BE2C (cell line): Measurements from ENCODE around the gene MRPS12.
A peak's percentile ranks its signal among the peaks of the same experiment; 100 is the strongest.

ENCODE experiments used
- DNase-seq: peaks from one replicate; pipeline ENCODE4 v3.0.0-alpha.2; 2020
- H3K27me3 ChIP-seq: fragments of 250-450 bp; sonication (Bioruptor Pico); 2 replicates; pipeline ENCODE4 v1.5.1; 2020; ENCODE audit warnings: mild to moderate bottlenecking
- H3K36me3 ChIP-seq: fragments of 250-450 bp; sonication (Bioruptor Pico); 2 replicates; pipeline ENCODE4 v1.5.1; 2020; ENCODE audit warnings: mild to moderate bottlenecking
- H3K4me1 ChIP-seq: fragments of 250-450 bp; sonication (Bioruptor Pico); 2 replicates; pipeline ENCODE4 v1.5.1; 2020
- H3K4me3 ChIP-seq: 2 replicates; pipeline ENCODE4 v1.5.1; 2011; ENCODE audit warnings: low read depth, low read length
- H3K9me3 ChIP-seq: fragments of 250-450 bp; sonication (Bioruptor Pico); 2 replicates; pipeline ENCODE4 v1.5.1; 2020
- TF ChIP-seq, protein P1 (sequence below): IDR thresholded peaks from 2 replicates; pipeline ENCODE4 v1.5.1; 2012; ENCODE audit warnings: mild to moderate bottlenecking, low read depth, low read length

Gene MRPS12

GRCh38 chr19:38891771-38892170 lies 39.0 kb upstream of the MRPS12 start:
- no peaks in the 10 kb centered on the region for H3K9me3 ChIP-seq
- 0 out of 2 replicates have a peak, but pooled peaks cover 6% of the 10 kb centered on the region for H3K36me3 ChIP-seq
- TF ChIP-seq, protein P1, sequence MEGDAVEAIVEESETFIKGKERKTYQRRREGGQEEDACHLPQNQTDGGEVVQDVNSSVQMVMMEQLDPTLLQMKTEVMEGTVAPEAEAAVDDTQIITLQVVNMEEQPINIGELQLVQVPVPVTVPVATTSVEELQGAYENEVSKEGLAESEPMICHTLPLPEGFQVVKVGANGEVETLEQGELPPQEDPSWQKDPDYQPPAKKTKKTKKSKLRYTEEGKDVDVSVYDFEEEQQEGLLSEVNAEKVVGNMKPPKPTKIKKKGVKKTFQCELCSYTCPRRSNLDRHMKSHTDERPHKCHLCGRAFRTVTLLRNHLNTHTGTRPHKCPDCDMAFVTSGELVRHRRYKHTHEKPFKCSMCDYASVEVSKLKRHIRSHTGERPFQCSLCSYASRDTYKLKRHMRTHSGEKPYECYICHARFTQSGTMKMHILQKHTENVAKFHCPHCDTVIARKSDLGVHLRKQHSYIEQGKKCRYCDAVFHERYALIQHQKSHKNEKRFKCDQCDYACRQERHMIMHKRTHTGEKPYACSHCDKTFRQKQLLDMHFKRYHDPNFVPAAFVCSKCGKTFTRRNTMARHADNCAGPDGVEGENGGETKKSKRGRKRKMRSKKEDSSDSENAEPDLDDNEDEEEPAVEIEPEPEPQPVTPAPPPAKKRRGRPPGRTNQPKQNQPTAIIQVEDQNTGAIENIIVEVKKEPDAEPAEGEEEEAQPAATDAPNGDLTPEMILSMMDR: no peak
- DNase-seq: no peak
- H3K4me1 ChIP-seq: no peaks in the 10 kb centered on the region
- H3K27me3 ChIP-seq: no peaks in the 10 kb centered on the region
- H3K4me3 ChIP-seq: no peak overlapping the region

GRCh38 chr19:38892841-38893240 lies 37.9 kb upstream of the MRPS12 start:
- Histone ChIP-seq H3K9me3 (no peaks in the 10 kb centered on the region), H3K36me3 (0 out of 2 replicates have a peak, but pooled peaks cover 6% of the 10 kb centered on the region), H3K4me1 (no peaks in the 10 kb centered on the region), H3K4me3 (no peak overlapping the region), H3K27me3 (no peaks in the 10 kb centered on the region)
- no peak for DNase-seq
- TF ChIP-seq, protein P1: no peak

- no peaks in the 10 kb centered on the region for H3K27me3 ChIP-seq
- H3K9me3 ChIP-seq: no peaks in the 10 kb centered on the region
Observed at GRCh38 chr19:38893341-38893771, 37.4 kb upstream of the MRPS12 start.

GRCh38 chr19:38894968-38895367 lies 35.8 kb upstream of the MRPS12 start:
- DNase-seq: no peak
- H3K4me1 ChIP-seq: peaks cover 4% of the 10 kb centered on the region; the same call in 1 of the 2 replicates
- H3K9me3 ChIP-seq: no peaks in the 10 kb centered on the region
- H3K27me3 ChIP-seq: no peaks in the 10 kb centered on the region
- TF ChIP-seq, protein P1: no peak
- H3K4me3 ChIP-seq: no peak overlapping the region
- no peaks in the 10 kb centered on the region for H3K36me3 ChIP-seq

More at GRCh38 chr19:38893341-38893771, 37.4 kb upstream of the MRPS12 start:
- no peak for DNase-seq
- TF ChIP-seq, protein P1: no peak
- H3K36me3 ChIP-seq: 0 out of 2 replicates have a peak, but pooled peaks cover 3% of the 10 kb centered on the region
- H3K4me3 ChIP-seq: no peak overlapping the region
- no peaks in the 10 kb centered on the region; the same call in 1 of the 2 replicates for H3K4me1 ChIP-seq

DNA sequence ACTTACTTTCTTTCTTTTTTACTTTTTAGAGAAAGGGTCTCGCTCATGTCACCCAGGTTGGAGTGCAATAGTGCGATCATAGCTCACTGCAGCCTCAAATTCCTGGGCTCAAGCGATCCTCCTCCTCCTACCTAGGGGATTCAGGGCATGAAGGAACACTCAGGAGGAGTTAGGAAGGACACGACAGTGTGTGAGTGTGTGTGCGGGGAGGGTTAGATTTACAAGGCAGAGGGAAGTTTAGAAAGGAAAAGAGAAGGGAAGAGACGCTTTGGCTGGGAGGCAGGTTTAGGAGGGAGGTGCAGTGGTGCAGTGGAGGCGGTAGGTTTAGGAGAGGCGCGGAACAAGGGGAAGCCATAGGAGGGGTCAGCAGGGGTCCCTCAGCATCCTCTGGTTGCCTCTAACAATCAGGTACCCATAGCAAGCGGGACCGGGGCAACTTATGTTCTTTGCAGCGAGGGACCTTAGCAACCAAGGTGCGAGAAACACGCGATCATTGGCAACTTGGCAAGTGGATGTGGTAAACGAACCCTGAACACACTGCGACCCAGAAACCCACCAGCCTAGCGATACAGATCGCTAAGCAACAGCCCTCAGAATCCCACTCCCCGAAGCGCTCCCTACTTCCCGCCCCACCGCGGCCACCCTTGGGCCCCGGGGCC lies 31.8 kb upstream of the MRPS12 start:
- Histone ChIP-seq H3K27me3 (no peaks in the 10 kb centered on the region), H3K4me3 (peak overlapping the region; percentile 81), H3K4me1 (peaks cover 4% of the 10 kb centered on the region; the same call in 1 of the 2 replicates), H3K9me3 (no peaks in the 10 kb centered on the region; the same call in 1 of the 2 replicates), H3K36me3 (no peaks in the 10 kb centered on the region)
- TF ChIP-seq, protein P1: no peak
- DNase-seq: no peak
